H1 (cell line): ENCODE data around the gene SMARCD2.

Experiments used
- CREB1 ChIP-seq: IDR thresholded peaks from 2 replicates; pipeline ENCODE4 v1.6.1; 2012; ENCODE audit warnings: inconsistent platforms
- EZH2 ChIP-seq: fragments of 200-600 bp; sonication (generic); IDR thresholded peaks from 2 replicates; pipeline ENCODE4 v1.7.1; 2012; ENCODE audit warnings: low read depth, mild to moderate bottlenecking, moderate library complexity, low read length, inconsistent platforms; ENCODE audit not compliant: severe bottlenecking
- FOSL1 ChIP-seq: IDR thresholded peaks from 2 replicates; pipeline ENCODE4 v1.6.1; 2011; ENCODE audit warnings: mild to moderate bottlenecking, low read depth, low read length, moderate library complexity; ENCODE audit not compliant: insufficient read depth
- HDAC2 ChIP-seq, 2 experiments: fragments of 300-600 bp in 1 of 2; sonication (generic) in 1 of 2; IDR thresholded peaks; 2 replicates each; pipeline ENCODE4 v1.6.1; 2011 to 2012; ENCODE audit warnings: low read depth in 2 of 2, low read length in 2 of 2, mild to moderate bottlenecking in 2 of 2, moderate library complexity in 2 of 2, borderline replicate concordance in 1 of 2, inconsistent platforms in 1 of 2
- SP1 ChIP-seq: IDR thresholded peaks from 2 replicates; pipeline ENCODE4 v1.6.1; 2011; ENCODE audit warnings: low read depth, low read length
- SRF ChIP-seq: IDR thresholded peaks from 2 replicates; pipeline ENCODE4 v1.6.1; 2011; ENCODE audit warnings: mild to moderate bottlenecking, low read depth, low read length, moderate library complexity
- SUZ12 ChIP-seq: fragments of 200-600 bp; sonication (generic); IDR thresholded peaks from 2 replicates; pipeline ENCODE4 v1.6.1; 2012; ENCODE audit warnings: mild to moderate bottlenecking, inconsistent platforms, low read length, moderate library complexity, mixed read lengths
- TAF1 ChIP-seq: IDR thresholded peaks from 2 replicates; pipeline ENCODE4 v1.6.1; 2011; ENCODE audit warnings: mild to moderate bottlenecking, low read depth, low read length
- TCF12 ChIP-seq: IDR thresholded peaks from 2 replicates; pipeline ENCODE4 v1.6.1; 2011; ENCODE audit warnings: low read depth, mild to moderate bottlenecking, low read length
- USF2 ChIP-seq: IDR thresholded peaks from 2 replicates; pipeline ENCODE4 v1.6.1; 2011; ENCODE audit warnings: low read length, improper control_type of control experiment
- YY1 ChIP-seq: IDR thresholded peaks from 2 replicates; pipeline ENCODE4 v1.6.1; 2011; ENCODE audit warnings: low read depth, mild to moderate bottlenecking, low read length
- ZNF274 ChIP-seq: IDR thresholded peaks from 2 replicates; pipeline ENCODE4 v1.7.0; 2012; ENCODE audit warnings: low read length, borderline replicate concordance; ENCODE audit errors: extremely low read depth
- TF ChIP-seq, protein P1 (sequence below), 3 experiments: IDR thresholded peaks; 1 replicate in 2 of 3; 2 replicates in 1 of 3; pipeline versions ENCODE4 v1.5.1 to v1.6.1; 2011; ENCODE audit warnings: low read length in 3 of 3, mild to moderate bottlenecking in 3 of 3, inconsistent platforms in 2 of 3, low read depth in 1 of 3, moderate library complexity in 1 of 3; ENCODE audit not compliant: insufficient read depth in 1 of 3; ENCODE audit errors: control extremely low read depth in 1 of 3

GRCh38 chr17:63833026-63833740 is 9.3 kb downstream of the SMARCD2 start:
- TF ChIP-seq, protein P1, sequence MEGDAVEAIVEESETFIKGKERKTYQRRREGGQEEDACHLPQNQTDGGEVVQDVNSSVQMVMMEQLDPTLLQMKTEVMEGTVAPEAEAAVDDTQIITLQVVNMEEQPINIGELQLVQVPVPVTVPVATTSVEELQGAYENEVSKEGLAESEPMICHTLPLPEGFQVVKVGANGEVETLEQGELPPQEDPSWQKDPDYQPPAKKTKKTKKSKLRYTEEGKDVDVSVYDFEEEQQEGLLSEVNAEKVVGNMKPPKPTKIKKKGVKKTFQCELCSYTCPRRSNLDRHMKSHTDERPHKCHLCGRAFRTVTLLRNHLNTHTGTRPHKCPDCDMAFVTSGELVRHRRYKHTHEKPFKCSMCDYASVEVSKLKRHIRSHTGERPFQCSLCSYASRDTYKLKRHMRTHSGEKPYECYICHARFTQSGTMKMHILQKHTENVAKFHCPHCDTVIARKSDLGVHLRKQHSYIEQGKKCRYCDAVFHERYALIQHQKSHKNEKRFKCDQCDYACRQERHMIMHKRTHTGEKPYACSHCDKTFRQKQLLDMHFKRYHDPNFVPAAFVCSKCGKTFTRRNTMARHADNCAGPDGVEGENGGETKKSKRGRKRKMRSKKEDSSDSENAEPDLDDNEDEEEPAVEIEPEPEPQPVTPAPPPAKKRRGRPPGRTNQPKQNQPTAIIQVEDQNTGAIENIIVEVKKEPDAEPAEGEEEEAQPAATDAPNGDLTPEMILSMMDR (IDR thresholded peaks at IDR 0.05; ENCODE audit: control extremely low read depth in 1 of 3, insufficient read depth in 1 of 3, low read depth in 1 of 3, low read length in 3 of 3), result no peak
- no peak for TF ChIP-seq SUZ12
- TF ChIP-seq CREB1, result no peak
- TF ChIP-seq ZNF274, result no peak
- TF ChIP-seq HDAC2 (IDR thresholded peaks at IDR 0.05; ENCODE audit: borderline replicate concordance in 1 of 2, low read depth in 2 of 2, low read length in 2 of 2), result no peak
- TF ChIP-seq FOSL1, result no peak
- no peak for TF ChIP-seq SP1
- TF ChIP-seq SRF, result no peak
- TF ChIP-seq YY1, result no peak
- no peak for TF ChIP-seq USF2
- TF ChIP-seq EZH2, result no peak
- TF ChIP-seq TAF1, result no peak
- TF ChIP-seq TCF12, result no peak
